ENCODE data around the gene TBXAS1.

TBXAS1 gene

GRCh38 chr7:139976838-139977656, 148.0 kb downstream of the TBXAS1 start:
- DNase-seq (ENCODE audit: low spot score), result no peak
- no peak for TF ChIP-seq CTCF (IDR thresholded peaks at IDR 0.05)
- Histone ChIP-seq H3K4me3 (no peak overlapping the region), H3K27ac (no peak overlapping the region)

GRCh38 chr7:139981511-139981895, 152.4 kb downstream of the TBXAS1 start:
- TF ChIP-seq CTCF (IDR thresholded peaks at IDR 0.05), result no peak
- Histone ChIP-seq H3K4me3 (no peak overlapping the region), H3K27ac (no peak overlapping the region)
- DNase-seq (ENCODE audit: low spot score), result no peak

- no peak for DNase-seq (ENCODE audit: low spot score)
Observed at GRCh38 chr7:139982927-139983920, 154.2 kb downstream of the TBXAS1 start.

GRCh38 chr7:139984642-139985539, 155.8 kb downstream of the TBXAS1 start:
- TF ChIP-seq CTCF (IDR thresholded peaks at IDR 0.05), result no peak
- no peak overlapping the region for H3K27ac ChIP-seq
- no peak overlapping the region for H3K4me3 ChIP-seq
- DNase-seq (ENCODE audit: low spot score), result no peak

More at GRCh38 chr7:139982927-139983920, 154.2 kb downstream of the TBXAS1 start:
- TF ChIP-seq CTCF (IDR thresholded peaks at IDR 0.05), result no peak
- no peak overlapping the region for H3K4me3 ChIP-seq
- no peak overlapping the region for H3K27ac ChIP-seq

GRCh38 chr7:139985811-139986210, 156.7 kb downstream of the TBXAS1 start:
- DNase-seq (ENCODE audit: low spot score), result no peak
- TF ChIP-seq CTCF (IDR thresholded peaks at IDR 0.05), result no peak
- Histone ChIP-seq H3K4me3 (no peak overlapping the region), H3K27ac (no peak overlapping the region)

GRCh38 chr7:139987691-139988516, 158.8 kb downstream of the TBXAS1 start:
- no peak overlapping the region for H3K27ac ChIP-seq

More at GRCh38 chr7:139987691-139988516, 158.8 kb downstream of the TBXAS1 start:
- no peak overlapping the region for H3K4me3 ChIP-seq
- no peak for TF ChIP-seq CTCF (IDR thresholded peaks at IDR 0.05)
- no peak for DNase-seq (ENCODE audit: low spot score)

All from coronary artery (tissue), 2 donors.